Common myeloid progenitor, CD34-positive (primary cell): ENCODE results near the gene COIL.
"Not testable (repeated sequence)": the region's sequence is repeated elsewhere in the genome, so short reads cannot be mapped to it uniquely, and the experiment has no call there.

Experiments
- CTCF ChIA-PET: fragments of 350-600 bp; sonication (Branson Sonifier 250); formaldehyde crosslinking; loops from one replicate; lab custom pipeline; 2021; ENCODE audit warnings: antibody characterized with exemption; lab: Charles Lee
- POLR2A ChIA-PET: fragments of 350-600 bp; sonication (Branson Sonifier 250); formaldehyde crosslinking; loops from one replicate; lab custom pipeline; 2021; ENCODE audit warnings: antibody characterized with exemption; lab: Charles Lee
- DNase-seq, 3 donors: peaks; one replicate each; pipeline versions ENCODE4 v3.0.0 to v3.0.0-alpha.2; 2013
- H3K27ac ChIP-seq, 2 experiments: 1 replicate in 1 of 2; 2 replicates in 1 of 2; pipeline ENCODE4 v1.7.0; 2013; ENCODE audit warnings: inconsistent platforms in 2 of 2, low read length in 2 of 2, mild to moderate bottlenecking in 2 of 2, low read depth in 1 of 2, moderate library complexity in 1 of 2; ENCODE audit not compliant: severe bottlenecking in 2 of 2, insufficient read depth in 1 of 2, poor library complexity in 1 of 2
- H3K27me3 ChIP-seq, 5 experiments: replicated peaks in 2 of 5; 1 replicate in 3 of 5; 2 replicates in 2 of 5; pipeline versions ENCODE4 v1.6.1 to v1.7.0; 2013; ENCODE audit warnings: low read length in 4 of 5, mild to moderate bottlenecking in 2 of 5, moderate library complexity in 2 of 5, inconsistent platforms in 1 of 5; ENCODE audit not compliant: insufficient read depth in 5 of 5, control insufficient read depth in 4 of 5
- H3K36me3 ChIP-seq, 4 experiments: 1 replicate in 2 of 4; 2 replicates in 2 of 4; pipeline versions ENCODE4 v1.6.1 to v1.7.0; 2013; ENCODE audit warnings: low read length in 3 of 4, control low read depth in 1 of 4, mild to moderate bottlenecking in 1 of 4; ENCODE audit not compliant: control insufficient read depth in 4 of 4, insufficient read depth in 4 of 4
- H3K4me1 ChIP-seq, 4 experiments: 1 replicate in 3 of 4; 2 replicates in 1 of 4; pipeline versions ENCODE4 v1.6.1 to v1.7.1; 2013; ENCODE audit warnings: low read length in 3 of 4, mild to moderate bottlenecking in 3 of 4, control low read depth in 1 of 4, inconsistent platforms in 1 of 4, moderate library complexity in 1 of 4; ENCODE audit not compliant: control insufficient read depth in 4 of 4, insufficient read depth in 4 of 4; ENCODE audit errors: control extremely low read depth in 1 of 4
- H3K4me3 ChIP-seq, 7 experiments: 1 replicate in 4 of 7; 2 replicates in 3 of 7; pipeline versions ENCODE4 v1.5.1 to v1.7.0; 2013; ENCODE audit warnings: mild to moderate bottlenecking in 7 of 7, low read length in 6 of 7, moderate library complexity in 6 of 7, inconsistent platforms in 2 of 7, low read depth in 2 of 7, control low read depth in 1 of 7; ENCODE audit not compliant: insufficient read depth in 4 of 7, control insufficient read depth in 1 of 7; ENCODE audit errors: extremely low read depth in 1 of 7
- H3K9me3 ChIP-seq, 5 experiments: 1 replicate in 4 of 5; 2 replicates in 1 of 5; pipeline versions ENCODE4 v1.6.1 to v1.7.1; 2013; ENCODE audit warnings: low read length in 4 of 5, mild to moderate bottlenecking in 2 of 5, inconsistent platforms in 1 of 5, low read depth in 1 of 5, moderate library complexity in 1 of 5; ENCODE audit not compliant: control insufficient read depth in 4 of 5, insufficient read depth in 2 of 5; ENCODE audit errors: control extremely low read depth in 1 of 5
- WGBS: methylation state at CpG from one replicate; pipeline ENCODE4 v1.1.5; 2013; ENCODE audit not compliant: insufficient coverage; 5-methylcytosine and 5-hydroxymethylcytosine counted together

Gene COIL

DNA sequence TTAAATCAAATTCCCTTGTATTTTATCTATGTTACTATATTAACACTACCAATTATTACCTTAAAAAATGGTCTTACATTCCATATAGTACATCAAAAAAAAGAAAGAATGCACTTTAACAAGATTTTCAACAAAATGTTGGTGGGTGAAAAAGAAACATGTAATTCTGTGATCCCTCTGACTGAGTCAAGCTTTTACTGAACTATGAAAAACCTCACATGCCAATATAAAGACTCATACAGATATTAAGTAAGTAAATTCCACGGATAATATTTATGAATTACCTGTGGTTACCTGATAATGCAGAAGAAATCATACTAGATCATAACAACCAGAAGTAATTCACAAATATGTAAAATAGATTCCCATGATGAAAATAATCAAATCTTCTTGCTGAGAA lies 12.4 kb downstream of the COIL start:
- ChIA-PET POLR2A (interaction anchor here (0.6 kb wide), 1 partner anchor 1545 kb away, joined by 6 read pairs; no protein-coding TSS in a partner anchor), CTCF (no interaction called here)
- no peak overlapping the region for H3K27ac ChIP-seq
- peaks cover 13 to 57% (median 29%) of the 10 kb centered on the region in 4 experiments for H3K36me3 ChIP-seq
- no peaks in the 10 kb centered on the region for H3K4me1 ChIP-seq
- no peak for DNase-seq
- H3K9me3 ChIP-seq: no peaks in the 10 kb centered on the region
- WGBS: no CpG with 5 or more reads among the region's 1 CpG
- no peak overlapping the region for H3K4me3 ChIP-seq
- H3K27me3 ChIP-seq: no peaks in the 10 kb centered on the region

DNA sequence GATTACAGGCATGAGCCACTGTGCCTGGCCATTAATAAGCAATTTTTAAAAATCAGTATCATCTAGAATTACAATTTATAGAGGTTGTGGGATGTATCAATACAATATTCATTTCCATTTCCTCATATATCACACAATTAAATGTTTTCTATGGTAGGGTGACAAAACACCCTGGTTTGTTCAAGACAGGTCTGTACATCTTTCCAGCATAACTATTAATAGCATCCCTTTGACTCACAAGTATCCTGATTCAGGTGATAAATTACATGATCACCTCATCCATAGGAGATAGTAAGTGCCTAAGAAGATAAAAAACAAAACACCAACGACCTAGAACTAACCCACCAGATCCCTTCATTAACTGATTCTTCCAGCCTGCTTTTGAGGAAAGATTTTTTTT lies 13.1 kb downstream of the COIL start:
- ChIA-PET POLR2A (no interaction called here), CTCF (no interaction called here)
- H3K4me1 ChIP-seq: no peaks in the 10 kb centered on the region
- no CpG with 5 or more reads among the region's 1 CpG for WGBS
- H3K36me3 ChIP-seq: peaks cover 15 to 60% (median 31%) of the 10 kb centered on the region in 4 experiments
- no peaks in the 10 kb centered on the region for H3K9me3 ChIP-seq
- no peak for DNase-seq
- no peak overlapping the region for H3K27ac ChIP-seq
- H3K27me3 ChIP-seq: no peaks in the 10 kb centered on the region
- no peak overlapping the region for H3K4me3 ChIP-seq

DNA sequence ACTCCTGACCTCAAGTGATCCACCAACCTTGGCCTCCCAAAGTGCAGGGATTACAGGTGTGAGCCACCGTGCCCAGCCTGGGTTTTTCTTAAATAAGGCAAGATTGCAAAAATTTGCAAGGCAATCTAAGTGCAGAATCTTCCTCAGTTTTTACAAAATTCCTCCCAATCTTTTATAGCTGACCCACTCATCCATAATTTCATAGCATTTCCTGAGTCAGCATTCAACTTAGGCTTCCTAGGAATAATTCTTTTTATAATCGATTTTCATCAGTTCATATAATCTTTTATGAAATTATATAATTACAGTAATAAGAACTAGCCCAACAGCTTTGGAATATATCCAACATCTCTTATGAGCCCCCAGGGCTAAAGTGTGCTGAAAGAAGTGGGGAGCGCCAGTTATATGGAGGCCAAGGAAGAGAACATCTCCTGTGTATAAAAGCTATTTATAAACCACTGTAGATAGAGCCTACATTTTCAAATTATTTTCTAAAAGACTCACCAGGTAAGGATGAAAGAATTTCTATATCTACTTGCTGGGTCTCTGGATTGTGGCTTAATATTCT lies 14.8 kb downstream of the COIL start:
- H3K9me3 ChIP-seq: no peaks in the 10 kb centered on the region
- ChIA-PET CTCF (interaction anchor here (1.6 to 2.7 kb wide), 2 partner anchors 9 to 126 kb away, joined by 3 to 9 read pairs; no protein-coding TSS in a partner anchor), POLR2A (no interaction called here)
- no peak overlapping the region for H3K27ac ChIP-seq
- H3K4me3 ChIP-seq: no peak overlapping the region
- 100% methylated on average over 1 of the region's 3 CpGs for WGBS
- no peaks in the 10 kb centered on the region for H3K27me3 ChIP-seq
- H3K36me3 ChIP-seq: peaks cover 13 to 71% (median 33%) of the 10 kb centered on the region in 4 experiments
- no peak for DNase-seq
- H3K4me1 ChIP-seq: no peaks in the 10 kb centered on the region

DNA sequence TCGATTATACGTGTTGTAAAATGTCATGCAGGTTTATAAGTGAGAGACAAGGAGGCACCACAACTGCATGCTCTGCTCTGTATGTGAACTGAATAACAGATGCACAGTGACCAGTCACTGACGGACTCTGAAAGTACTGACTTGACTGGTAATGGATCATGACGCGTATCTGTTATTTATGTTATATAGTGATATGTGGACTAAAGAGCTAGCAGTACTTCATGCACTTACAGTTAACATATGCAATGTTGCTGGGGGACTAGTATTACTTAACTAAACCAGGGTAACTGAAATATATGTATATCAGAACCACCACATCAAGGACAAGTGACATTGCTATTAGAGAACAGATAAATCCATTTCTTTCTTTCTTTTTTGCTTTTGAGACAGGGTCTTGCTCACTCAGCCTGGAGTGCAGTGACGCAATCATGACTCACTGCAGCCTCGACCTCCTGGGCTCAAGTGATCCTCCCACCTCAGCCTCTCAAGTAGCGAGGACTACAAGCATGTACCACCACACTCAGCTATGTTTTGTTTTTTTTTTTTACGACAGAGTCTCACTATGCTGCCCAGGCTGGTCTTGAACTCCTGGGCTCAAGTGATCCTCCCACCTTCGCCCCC lies 17.2 kb downstream of the COIL start:
- Histone ChIP-seq H3K27ac (no peak overlapping the region), H3K4me1 (peaks cover 0 to 3% (median 2%) of the 10 kb centered on the region in 4 experiments), H3K4me3 (no peak overlapping the region), H3K36me3 (peaks cover 13 to 55% (median 30%) of the 10 kb centered on the region in 4 experiments), H3K27me3 (no peaks in the 10 kb centered on the region), H3K9me3 (no peaks in the 10 kb centered on the region)
- POLR2A ChIA-PET: no interaction called here
- CTCF ChIA-PET: interaction anchor here (0.5 to 1.5 kb wide), 2 partner anchors 9 to 11 kb away, joined by 3 read pairs; no protein-coding TSS in a partner anchor
- WGBS: 100% methylated on average over 6 of the region's 10 CpGs
- no peak for DNase-seq

DNA sequence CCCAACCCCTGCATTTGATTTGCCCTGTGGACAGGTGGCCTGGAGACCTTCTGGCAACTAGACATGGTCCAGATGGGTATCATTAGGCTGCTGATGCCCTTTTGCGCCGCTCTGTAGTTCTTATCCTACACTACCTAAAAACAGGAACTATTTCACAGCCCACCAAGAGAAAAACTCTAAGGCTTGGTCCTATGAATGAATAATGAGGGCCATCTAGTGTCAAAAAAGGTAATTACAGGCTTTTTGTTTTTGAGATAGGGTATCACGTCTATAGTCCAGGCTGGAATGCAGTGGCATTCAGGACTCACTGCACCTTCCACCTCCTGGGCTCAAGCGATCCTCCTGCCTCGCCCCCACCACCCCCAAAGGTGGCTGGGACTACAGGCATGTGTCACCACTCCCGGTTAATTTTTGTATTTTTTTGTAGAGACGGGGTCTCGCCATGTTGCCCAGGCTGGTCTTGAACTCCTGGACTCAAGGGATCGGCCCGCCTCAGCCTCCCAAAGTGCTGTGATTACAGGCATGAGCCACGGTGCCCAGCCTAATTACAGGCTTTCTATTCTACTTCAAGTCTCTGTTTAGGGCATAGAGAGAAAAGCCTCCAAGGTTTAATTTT lies 20.9 kb downstream of the COIL start:
- H3K27ac ChIP-seq: no peak overlapping the region
- peaks cover 2 to 9% (median 4%) of the 10 kb centered on the region in 4 experiments for H3K4me1 ChIP-seq
- DNase-seq: peak; percentile 83 to 92 (median 90)
- no peaks in the 10 kb centered on the region for H3K9me3 ChIP-seq
- ChIA-PET CTCF (interaction anchor here (0.7 to 1.4 kb wide), 10 partner anchors 11 to 120 kb away, joined by 3 to 7 read pairs (median 4); no protein-coding TSS in a partner anchor), POLR2A (no interaction called here)
- H3K27me3 ChIP-seq: no peaks in the 10 kb centered on the region
- H3K36me3 ChIP-seq: peaks cover 9 to 64% (median 28%) of the 10 kb centered on the region in 4 experiments
- H3K4me3 ChIP-seq: no peak overlapping the region
- 69% methylated on average over 4 of the region's 11 CpGs for WGBS

DNA sequence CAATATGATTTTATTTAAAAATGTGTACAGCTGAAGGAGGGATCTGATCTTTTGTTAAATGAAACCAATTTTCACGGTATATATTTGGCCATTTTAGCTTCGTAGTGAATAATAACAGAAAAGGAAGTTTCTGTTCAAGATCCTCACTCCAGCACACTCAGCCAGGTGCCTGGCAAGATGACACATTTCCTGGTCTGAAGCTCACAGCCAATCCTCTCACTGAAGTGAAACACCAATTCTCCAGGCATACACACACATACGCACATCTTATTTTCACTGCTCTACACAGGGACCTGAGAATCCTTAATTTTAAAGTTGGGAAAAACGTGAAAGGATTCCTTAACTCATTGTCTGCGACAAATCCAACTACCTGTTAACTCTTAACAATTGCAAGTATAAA lies 22.6 kb downstream of the COIL start:
- WGBS: 100% methylated on average over 1 of the region's 5 CpGs
- H3K4me1 ChIP-seq, POLR2A ChIA-PET, H3K4me3 ChIP-seq, H3K27me3 ChIP-seq, H3K9me3 ChIP-seq: not testable (repeated sequence)
- H3K36me3 ChIP-seq: peaks cover 5 to 64% (median 26%) of the 10 kb centered on the region in 4 experiments
- DNase-seq: peak in 2 of 3 donors; percentile 44 to 54
- peak overlapping the region in 1 of 2 experiments; percentile 17 for H3K27ac ChIP-seq
- CTCF ChIA-PET: interaction anchor here (0.8 kb wide), 1 partner anchor 118 kb away, joined by 3 read pairs; no protein-coding TSS in a partner anchor
